ENCODE data around the gene CDK19. TPM values are rescaled to one million over a fixed set of nuclear protein-coding genes. Genes with fewer than 3 reads are reported as not detected.

Gene CDK19
- total RNA-seq, 1 donor from 2014 or later, result 34.4 TPM

DNA sequence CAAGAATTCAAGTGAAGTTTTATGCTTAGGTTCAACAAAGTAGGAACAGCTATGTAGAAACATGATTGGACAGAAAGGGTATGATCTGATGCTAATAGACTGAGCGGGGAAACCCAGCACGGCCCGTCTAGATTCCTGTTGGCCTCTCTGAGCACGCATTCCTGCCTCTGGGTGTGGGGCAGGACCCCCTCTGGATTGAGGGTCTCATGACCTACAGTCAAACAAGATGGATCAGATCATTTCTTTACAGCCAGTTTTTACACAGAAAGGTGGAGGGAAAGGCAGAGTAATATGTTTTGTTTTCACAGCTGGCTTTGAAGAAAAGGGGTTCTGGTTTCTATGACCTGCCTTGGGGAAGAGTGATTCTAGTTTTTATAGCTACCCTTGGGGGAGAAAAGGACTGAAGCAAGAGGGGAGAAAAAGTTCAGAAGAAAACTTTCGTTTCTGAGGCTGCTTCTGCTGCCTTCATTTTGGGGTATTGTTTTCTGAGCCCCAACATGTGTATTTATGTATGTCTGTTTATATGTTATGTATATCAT is 239.3 kb downstream of the CDK19 start:
- Histone ChIP-seq H3K4me2 (no peak overlapping the region), H3K36me3 (no peaks in the 10 kb centered on the region), H3K4me3 (no peak overlapping the region), H2AFZ (replicated peaks) (peak overlapping the region; percentile 79), H3F3A (ENCODE audit: low read depth) (no peaks in the 10 kb centered on the region), H4K20me1 (ENCODE audit: low read depth) (no peaks in the 10 kb centered on the region), H3K9ac (no peak overlapping the region), H3K27ac (no peak overlapping the region), H3K27me3 (no peaks in the 10 kb centered on the region), H3K9me3 (ENCODE audit: low read depth) (peaks cover 5% of the 10 kb centered on the region), H3K4me1 (no peaks in the 10 kb centered on the region), H3K79me2 (ENCODE audit: low read depth) (no peaks in the 10 kb centered on the region)
- Mint-ChIP-seq H3K4me3 (no peak overlapping the region), H3K27ac (no peak overlapping the region), H3K9me3 (peaks cover 5% of the 10 kb centered on the region), H3K27me3 (ENCODE audit: insufficient read depth, low read depth) (peaks cover 4% of the 10 kb centered on the region), H3K4me1 (peaks cover 2% of the 10 kb centered on the region), H3K36me3 (peaks cover 2% of the 10 kb centered on the region)
- TF ChIP-seq, protein P1, sequence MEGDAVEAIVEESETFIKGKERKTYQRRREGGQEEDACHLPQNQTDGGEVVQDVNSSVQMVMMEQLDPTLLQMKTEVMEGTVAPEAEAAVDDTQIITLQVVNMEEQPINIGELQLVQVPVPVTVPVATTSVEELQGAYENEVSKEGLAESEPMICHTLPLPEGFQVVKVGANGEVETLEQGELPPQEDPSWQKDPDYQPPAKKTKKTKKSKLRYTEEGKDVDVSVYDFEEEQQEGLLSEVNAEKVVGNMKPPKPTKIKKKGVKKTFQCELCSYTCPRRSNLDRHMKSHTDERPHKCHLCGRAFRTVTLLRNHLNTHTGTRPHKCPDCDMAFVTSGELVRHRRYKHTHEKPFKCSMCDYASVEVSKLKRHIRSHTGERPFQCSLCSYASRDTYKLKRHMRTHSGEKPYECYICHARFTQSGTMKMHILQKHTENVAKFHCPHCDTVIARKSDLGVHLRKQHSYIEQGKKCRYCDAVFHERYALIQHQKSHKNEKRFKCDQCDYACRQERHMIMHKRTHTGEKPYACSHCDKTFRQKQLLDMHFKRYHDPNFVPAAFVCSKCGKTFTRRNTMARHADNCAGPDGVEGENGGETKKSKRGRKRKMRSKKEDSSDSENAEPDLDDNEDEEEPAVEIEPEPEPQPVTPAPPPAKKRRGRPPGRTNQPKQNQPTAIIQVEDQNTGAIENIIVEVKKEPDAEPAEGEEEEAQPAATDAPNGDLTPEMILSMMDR (IDR thresholded peaks at IDR 0.05), result no peak
- TF ChIP-seq EZH2 (IDR thresholded peaks at IDR 0.05) (no peak), EZH2phosphoT487 (IDR thresholded peaks at IDR 0.05) (no peak)
- no peak for DNase-seq (ENCODE audit: low spot score)

DNA sequence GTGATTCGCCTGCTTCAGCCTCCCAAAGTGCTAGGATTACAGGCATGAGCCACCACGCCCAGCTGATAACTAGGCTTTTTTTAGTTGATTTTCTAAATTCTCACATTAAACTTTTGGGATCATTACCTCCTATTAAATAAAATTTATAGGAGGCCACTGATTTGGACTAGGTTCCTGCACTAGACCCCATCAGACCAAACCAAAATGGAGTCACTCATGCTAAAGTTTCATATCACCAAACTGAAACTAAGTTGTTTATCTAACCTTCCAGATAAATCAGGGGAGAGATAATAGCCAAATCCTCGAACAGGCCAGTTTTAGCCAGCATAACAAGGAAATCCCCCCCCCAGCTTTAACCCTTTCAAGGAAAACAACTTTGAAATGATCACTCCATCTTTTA is 240.5 kb downstream of the CDK19 start:
- Histone ChIP-seq H3K4me3 (no peak overlapping the region), H3K9me3 (ENCODE audit: low read depth) (peaks cover 5% of the 10 kb centered on the region), H2AFZ (replicated peaks) (no peak overlapping the region), H3K4me2 (no peak overlapping the region), H4K20me1 (ENCODE audit: low read depth) (no peaks in the 10 kb centered on the region), H3K79me2 (ENCODE audit: low read depth) (no peaks in the 10 kb centered on the region), H3K9ac (no peak overlapping the region), H3K4me1 (no peaks in the 10 kb centered on the region), H3K36me3 (no peaks in the 10 kb centered on the region), H3F3A (ENCODE audit: low read depth) (no peaks in the 10 kb centered on the region), H3K27ac (no peak overlapping the region), H3K27me3 (no peaks in the 10 kb centered on the region)
- Mint-ChIP-seq H3K36me3 (peaks cover 2% of the 10 kb centered on the region), H3K4me1 (peaks cover 2% of the 10 kb centered on the region), H3K27ac (no peak overlapping the region), H3K9me3 (peaks cover 5% of the 10 kb centered on the region), H3K4me3 (no peak overlapping the region), H3K27me3 (ENCODE audit: insufficient read depth, low read depth) (peaks cover 4% of the 10 kb centered on the region)
- TF ChIP-seq, protein P1 (IDR thresholded peaks at IDR 0.05), result no peak
- TF ChIP-seq EZH2 (IDR thresholded peaks at IDR 0.05), result no peak
- TF ChIP-seq EZH2phosphoT487 (IDR thresholded peaks at IDR 0.05), result no peak
- no peak for DNase-seq (ENCODE audit: low spot score)

GRCh38 chr6:110573537-110573936 is 241.7 kb downstream of the CDK19 start:
- peak overlapping the region; percentile 18 for H2AFZ ChIP-seq (replicated peaks)
- Mint-ChIP-seq H3K36me3 (peaks cover 2% of the 10 kb centered on the region), H3K4me1 (peaks cover 2% of the 10 kb centered on the region), H3K4me3 (no peak overlapping the region), H3K27me3 (ENCODE audit: insufficient read depth, low read depth) (peaks cover 4% of the 10 kb centered on the region), H3K27ac (no peak overlapping the region), H3K9me3 (peaks cover 2% of the 10 kb centered on the region)
- no peaks in the 10 kb centered on the region for H3F3A ChIP-seq (ENCODE audit: low read depth)
- no peak for TF ChIP-seq EZH2phosphoT487 (IDR thresholded peaks at IDR 0.05)
- TF ChIP-seq, protein P1 (IDR thresholded peaks at IDR 0.05), result no peak
- no peaks in the 10 kb centered on the region for H3K27me3 ChIP-seq
- H4K20me1 ChIP-seq (ENCODE audit: low read depth), result no peaks in the 10 kb centered on the region
- H3K9ac ChIP-seq, result no peak overlapping the region
- no peaks in the 10 kb centered on the region for H3K36me3 ChIP-seq
- H3K27ac ChIP-seq, result no peak overlapping the region
- no peak overlapping the region for H3K4me2 ChIP-seq
- no peak overlapping the region for H3K4me3 ChIP-seq
- H3K79me2 ChIP-seq (ENCODE audit: low read depth), result no peaks in the 10 kb centered on the region
- no peaks in the 10 kb centered on the region for H3K4me1 ChIP-seq
- H3K9me3 ChIP-seq (ENCODE audit: low read depth), result no peaks in the 10 kb centered on the region
- no peak for DNase-seq (ENCODE audit: low spot score)
